ENCODE data around the gene SSX2B.
"Not testable (repeated sequence)": the region's sequence is repeated elsewhere in the genome, so short reads cannot be mapped to it uniquely, and the experiment has no call there.

Gene SSX2B

GRCh38 chrX:52750952-52751351 is at the start of gene SSX2B:
Gene SSX2B (plus strand): TSS chrX:52751252. CDS start chrX:52752681, 1,429 bp downstream.
- not testable (repeated sequence) for DNase-seq

- DNase-seq = not testable (repeated sequence)
These were observed 44.0 kb upstream of the SSX2B start, which contains the start of gene SSX2 for GRCh38 chrX:52707078-52707477. Gene SSX2 (minus strand): TSS chrX:52707178. CDS start chrX:52705749, 1,429 bp downstream.

- DNase-seq = not testable (repeated sequence)
These were observed 14.9 kb downstream of the SSX2B start for GRCh38 chrX:52765983-52766382.

- not testable (repeated sequence) for DNase-seq
These were observed 22.5 kb downstream of the SSX2B start for GRCh38 chrX:52773504-52773903.

- DNase-seq = not testable (repeated sequence)
These were observed 46.3 kb downstream of the SSX2B start, which contains the start of gene SPANXN5 for GRCh38 chrX:52797327-52797726. Gene SPANXN5 (minus strand): TSS chrX:52797427. CDS start chrX:52797348, 79 bp downstream.

- DNase-seq = not testable (repeated sequence)
These were observed 53.8 kb downstream of the SSX2B start for GRCh38 chrX:52804876-52805275.

All from CD4-positive, alpha-beta T cell treated with Interferon gamma for 1 hour (primary cell).